SK-N-SH treated with all-trans-retinoic acid at 6 μM for 48 hours (cell line): ENCODE data around the gene CST1.

Experiments
- PPARA ChIP-seq: fragments of 250-450 bp; sonication (Bioruptor Pico); IDR thresholded peaks from 2 replicates; pipeline ENCODE4 v1.5.0; 2020; ENCODE audit warnings: mild to moderate bottlenecking, borderline replicate concordance
- RARB ChIP-seq: fragments of 250-450 bp; sonication (Bioruptor Pico); IDR thresholded peaks from 2 replicates; pipeline ENCODE4 v1.8.0; 2021; ENCODE audit warnings: mild to moderate bottlenecking, moderate library complexity
- SNAI2 ChIP-seq: fragments of 250-450 bp; sonication (Bioruptor Pico); IDR thresholded peaks from 2 replicates; pipeline ENCODE4 v1.5.0; 2020; ENCODE audit warnings: mild to moderate bottlenecking, moderate library complexity
- TF ChIP-seq, protein P1 (sequence below): fragments of 250-450 bp; sonication (Bioruptor Pico); IDR thresholded peaks from 2 replicates; pipeline ENCODE4 v1.8.0; 2020; ENCODE audit warnings: mild to moderate bottlenecking, moderate library complexity, borderline replicate concordance
- TF ChIP-seq, protein P2 (sequence below): fragments of 250-450 bp; sonication (Bioruptor Pico); IDR thresholded peaks from 2 replicates; pipeline ENCODE4 v1.5.1; 2021; ENCODE audit warnings: mild to moderate bottlenecking, moderate library complexity

DNA sequence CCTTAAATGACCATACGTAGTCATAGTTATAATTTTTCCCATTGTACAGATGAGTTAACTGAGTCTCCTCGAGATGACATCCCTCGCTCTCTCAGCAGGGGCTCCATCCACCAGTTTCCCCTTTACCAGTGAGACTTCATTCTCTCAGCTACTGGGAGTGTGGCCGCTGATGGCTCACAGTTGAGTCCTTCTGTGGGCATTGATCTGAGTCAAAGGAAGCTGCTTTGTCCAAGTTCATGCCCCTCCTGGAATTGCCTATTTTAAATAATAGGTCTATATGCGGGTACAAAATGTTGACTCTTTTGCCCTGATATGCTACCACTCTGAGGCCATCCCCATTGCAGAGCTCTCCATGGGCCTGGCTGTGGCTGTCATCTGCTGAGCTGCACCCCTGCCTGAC, 14.8 kb upstream of the CST1 start:
- TF ChIP-seq, protein P1, sequence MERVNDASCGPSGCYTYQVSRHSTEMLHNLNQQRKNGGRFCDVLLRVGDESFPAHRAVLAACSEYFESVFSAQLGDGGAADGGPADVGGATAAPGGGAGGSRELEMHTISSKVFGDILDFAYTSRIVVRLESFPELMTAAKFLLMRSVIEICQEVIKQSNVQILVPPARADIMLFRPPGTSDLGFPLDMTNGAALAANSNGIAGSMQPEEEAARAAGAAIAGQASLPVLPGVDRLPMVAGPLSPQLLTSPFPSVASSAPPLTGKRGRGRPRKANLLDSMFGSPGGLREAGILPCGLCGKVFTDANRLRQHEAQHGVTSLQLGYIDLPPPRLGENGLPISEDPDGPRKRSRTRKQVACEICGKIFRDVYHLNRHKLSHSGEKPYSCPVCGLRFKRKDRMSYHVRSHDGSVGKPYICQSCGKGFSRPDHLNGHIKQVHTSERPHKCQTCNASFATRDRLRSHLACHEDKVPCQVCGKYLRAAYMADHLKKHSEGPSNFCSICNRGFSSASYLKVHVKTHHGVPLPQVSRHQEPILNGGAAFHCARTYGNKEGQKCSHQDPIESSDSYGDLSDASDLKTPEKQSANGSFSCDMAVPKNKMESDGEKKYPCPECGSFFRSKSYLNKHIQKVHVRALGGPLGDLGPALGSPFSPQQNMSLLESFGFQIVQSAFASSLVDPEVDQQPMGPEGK (CRISPR knock-in tag) = no peak
- TF ChIP-seq, protein P2, sequence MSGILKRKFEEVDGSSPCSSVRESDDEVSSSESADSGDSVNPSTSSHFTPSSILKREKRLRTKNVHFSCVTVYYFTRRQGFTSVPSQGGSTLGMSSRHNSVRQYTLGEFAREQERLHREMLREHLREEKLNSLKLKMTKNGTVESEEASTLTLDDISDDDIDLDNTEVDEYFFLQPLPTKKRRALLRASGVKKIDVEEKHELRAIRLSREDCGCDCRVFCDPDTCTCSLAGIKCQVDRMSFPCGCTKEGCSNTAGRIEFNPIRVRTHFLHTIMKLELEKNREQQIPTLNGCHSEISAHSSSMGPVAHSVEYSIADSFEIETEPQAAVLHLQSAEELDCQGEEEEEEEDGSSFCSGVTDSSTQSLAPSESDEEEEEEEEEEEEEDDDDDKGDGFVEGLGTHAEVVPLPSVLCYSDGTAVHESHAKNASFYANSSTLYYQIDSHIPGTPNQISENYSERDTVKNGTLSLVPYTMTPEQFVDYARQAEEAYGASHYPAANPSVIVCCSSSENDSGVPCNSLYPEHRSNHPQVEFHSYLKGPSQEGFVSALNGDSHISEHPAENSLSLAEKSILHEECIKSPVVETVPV (CRISPR knock-in tag) = no peak
- TF ChIP-seq PPARA (CRISPR knock-in tag) = no peak
- no peak for TF ChIP-seq SNAI2 (CRISPR knock-in tag)
- TF ChIP-seq RARB (CRISPR knock-in tag) = no peak
